NCI-H774 (cell line): Measurements from ENCODE around the gene AGER.
"Not testable (repeated sequence)": the region's sequence is repeated elsewhere in the genome, so short reads cannot be mapped to it uniquely, and the experiment has no call there.

Experiments used
- DNase-seq: peaks from one replicate; lab custom pipeline; 2025; lab: John Stamatoyannopoulos, UW

AGER gene

DNA sequence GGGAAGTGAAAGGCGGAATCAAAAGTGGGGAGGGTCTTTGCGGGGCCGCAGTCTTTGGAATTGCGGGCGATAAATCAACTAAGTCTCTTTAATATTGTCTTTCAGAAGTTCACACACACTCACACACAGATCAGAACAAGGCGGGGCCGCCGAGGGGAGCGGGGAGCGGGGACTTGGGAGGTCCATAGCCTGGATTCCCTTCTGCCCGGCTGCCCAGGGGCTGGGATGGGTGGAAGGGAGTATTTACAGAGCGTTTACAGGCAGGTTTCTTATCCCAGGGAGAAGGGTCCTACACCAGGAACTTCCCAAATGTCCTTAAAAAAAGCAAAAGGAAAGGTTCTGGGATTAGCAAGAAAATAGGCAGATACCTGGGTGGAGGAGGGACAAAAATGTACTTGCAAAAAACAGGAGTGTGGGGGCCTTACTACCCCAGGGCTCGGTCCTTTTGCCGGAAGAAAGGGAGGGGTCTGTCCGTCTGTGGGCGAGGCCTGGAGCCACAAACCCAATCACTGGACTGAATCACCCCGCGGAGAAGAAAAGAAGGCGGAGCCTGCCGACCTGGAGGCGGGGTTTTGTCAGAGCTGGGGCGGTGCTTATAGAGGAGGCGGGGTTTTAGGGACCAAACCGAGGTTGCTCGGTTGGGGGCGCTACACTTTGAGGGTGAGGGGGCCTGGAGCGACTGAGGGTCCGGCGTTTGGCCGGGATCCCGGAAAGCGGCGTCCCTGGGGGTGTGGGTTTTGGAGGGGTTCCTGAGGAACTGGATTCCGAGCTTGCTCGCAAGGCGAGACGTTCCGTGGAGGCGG, 35.6 kb downstream of the AGER start:
- no peak for DNase-seq

DNA sequence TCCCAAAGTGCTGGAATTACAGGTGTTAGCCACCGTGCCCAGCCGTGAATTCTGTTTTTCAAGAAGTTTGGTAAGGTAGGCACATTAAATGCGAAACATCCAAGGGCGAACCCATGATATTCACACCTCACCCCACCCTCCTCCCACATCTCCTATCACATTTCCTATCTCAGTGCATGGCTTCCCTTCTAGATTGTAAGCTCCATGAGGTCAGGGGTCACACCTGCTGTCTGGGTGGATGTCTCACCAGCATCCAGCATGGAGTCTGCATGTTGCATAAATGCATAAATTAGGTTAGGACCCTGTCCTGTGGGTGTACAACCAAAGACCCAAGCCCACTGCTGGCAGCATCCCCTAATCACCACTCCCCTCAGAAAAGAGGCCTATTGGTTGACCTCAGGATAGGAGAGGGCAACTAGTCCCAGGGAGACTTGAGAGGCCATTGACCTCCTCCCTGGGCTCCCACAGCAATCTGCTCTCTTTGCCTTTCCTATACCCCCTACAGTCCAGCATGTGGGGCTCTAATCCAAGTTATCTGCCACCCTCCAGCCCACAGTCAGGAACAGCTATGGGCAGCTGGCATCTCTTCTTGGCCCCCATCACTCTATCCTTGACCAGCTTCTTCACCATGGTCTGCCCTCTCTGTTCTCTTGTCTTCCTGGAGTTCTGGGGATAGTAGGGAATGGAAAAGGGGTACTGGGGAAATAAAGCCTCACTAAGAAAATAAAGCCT, 36.5 kb downstream of the AGER start:
- no peak for DNase-seq

DNA sequence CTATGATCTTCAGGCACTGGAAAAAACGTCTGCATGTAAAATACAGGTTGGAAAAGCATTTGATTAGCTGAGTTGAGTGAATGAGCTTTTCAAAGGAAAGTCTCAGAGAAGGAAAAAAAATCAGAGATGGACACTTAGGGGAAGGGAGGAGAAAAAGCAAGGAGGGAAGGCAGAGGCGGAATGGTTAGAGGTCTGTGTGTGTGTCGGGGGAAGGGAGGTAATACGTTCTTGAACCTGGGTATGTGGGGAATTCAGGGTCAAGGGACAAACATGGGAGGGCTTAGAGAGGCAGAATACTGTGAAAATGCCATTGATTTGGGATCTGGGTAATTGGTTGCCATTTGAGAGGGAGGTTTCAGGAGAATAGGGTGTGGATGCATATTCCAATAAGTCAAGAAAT, 37.4 kb downstream of the AGER start:
- DNase-seq, result no peak

DNA sequence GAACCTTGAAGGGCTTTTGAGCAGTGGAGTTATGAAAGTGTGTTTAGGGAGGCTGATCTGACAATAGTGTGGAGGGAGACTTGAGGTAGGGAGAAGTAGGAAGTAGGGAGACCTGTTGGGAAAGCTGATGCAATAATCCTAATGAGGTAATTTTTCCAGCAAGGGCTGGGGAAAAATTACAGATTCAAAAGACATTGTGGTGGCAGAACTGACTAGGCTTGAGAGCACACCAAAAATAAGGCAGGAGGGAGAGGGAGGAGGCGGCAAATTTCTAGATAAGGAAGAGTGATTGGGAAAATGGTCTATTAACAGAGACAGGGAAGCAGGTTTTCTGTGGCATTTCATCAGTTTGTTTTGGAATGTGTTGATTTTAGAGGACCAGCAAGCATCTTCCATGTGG, 37.8 kb downstream of the AGER start:
- no peak for DNase-seq

DNA sequence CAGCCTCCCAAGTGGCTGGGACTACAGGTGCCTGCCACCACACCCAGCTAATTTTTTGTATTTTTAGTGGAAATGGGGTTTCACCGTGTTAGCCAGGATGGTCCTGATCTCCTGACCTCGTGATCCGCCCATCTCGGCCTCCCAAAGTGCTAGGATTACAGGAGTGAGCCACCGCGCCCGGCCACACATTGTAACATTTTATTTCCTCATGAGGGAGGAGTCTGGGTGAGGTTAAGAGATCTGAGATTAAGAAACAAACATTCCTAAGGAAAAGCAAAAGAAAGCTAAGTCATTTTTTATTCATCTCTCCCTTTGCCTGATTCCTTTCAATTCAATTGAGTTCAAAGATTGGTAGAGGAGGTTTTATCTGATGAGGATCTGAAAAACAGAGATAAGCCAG, 39.8 kb downstream of the AGER start:
- DNase-seq, result not testable (repeated sequence)

DNA sequence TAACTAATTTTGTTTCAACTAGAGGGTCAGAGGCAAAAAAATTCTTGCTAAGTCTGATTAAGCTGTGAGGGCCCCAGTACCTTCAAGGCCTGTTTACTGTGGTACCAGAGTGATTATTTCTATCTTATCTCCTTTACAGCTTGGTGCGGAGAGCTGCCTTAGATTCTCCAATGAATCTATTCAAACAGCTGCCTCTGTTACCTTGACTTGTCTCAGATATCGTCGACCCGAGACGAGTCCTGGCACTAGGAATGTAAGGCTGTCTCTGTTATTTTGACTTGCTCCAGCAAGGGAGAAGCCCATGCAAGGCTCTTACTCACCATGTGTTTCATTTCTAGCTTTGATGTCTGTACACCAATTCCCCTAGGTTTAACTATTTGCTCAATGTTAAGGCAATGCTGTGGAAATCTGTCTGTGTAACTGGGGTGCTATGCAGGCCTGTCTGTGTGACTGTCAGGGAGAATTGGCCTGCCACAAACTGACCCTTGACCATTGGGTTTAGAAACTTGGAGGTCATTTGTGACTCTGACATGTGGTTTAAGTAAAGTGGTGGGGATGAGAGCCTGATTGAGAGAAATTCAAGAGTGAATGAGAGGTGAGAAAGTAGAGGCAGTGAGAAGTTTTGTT, 43.5 kb downstream of the AGER start:
- DNase-seq, result no peak

DNA sequence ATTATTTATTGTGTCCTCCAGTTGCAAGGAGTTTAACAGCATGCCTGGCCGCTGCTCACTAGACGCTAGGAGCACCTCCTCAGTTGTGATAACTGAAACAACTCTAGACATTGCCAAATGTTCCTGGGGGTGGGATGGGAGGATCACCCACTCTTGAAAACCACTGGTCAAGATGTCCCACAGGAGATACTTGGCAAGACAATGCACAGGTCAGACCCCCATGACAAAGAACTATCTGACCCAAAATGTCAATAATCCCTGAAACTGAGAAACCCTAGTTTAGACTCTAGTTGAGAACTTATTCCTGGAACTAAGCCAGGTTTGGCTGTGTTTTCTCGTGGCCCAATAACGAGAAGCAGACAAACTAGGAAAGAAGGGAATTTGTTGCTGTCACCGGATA, 44.5 kb downstream of the AGER start:
- no peak for DNase-seq

DNA sequence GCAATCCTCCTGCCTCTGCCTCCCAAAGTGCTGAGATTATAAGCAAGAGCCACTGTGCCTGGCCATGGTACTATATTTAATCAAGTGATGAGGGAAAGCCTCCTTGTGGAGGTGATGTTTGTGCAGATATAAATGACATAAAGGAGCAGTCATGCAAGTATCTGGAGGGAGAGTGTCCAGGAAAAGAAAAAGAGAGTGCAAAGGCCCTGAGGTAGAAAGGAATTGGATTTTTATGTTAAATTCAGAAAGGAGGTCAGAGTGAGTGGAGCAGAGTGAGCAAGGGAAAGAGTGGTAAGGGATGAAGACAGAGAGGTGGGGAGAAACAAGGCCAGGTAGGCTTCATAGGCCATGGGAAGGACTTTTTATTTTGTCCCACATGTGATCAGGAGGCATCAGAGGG, 46.6 kb downstream of the AGER start:
- no peak for DNase-seq

DNA sequence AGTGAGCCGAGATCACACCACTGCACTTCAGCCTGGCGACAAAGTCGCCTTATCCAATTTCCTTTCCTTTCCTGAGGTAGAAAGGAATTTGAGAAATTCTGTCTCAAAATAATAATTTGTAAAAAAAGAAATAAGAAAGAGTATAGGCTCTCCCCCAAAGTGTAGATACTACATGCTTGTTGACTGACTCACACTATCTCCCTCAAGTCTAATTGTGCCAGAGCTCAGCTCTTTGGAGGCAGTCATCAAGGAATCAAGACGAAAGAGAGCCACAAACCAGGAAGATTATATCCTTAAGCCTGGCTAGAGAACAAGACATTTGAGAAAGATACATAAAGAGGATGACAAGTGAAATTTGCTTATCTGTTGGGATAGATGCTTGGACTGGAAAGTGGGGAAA, 50.3 kb downstream of the AGER start:
- DNase-seq, result no peak

DNA sequence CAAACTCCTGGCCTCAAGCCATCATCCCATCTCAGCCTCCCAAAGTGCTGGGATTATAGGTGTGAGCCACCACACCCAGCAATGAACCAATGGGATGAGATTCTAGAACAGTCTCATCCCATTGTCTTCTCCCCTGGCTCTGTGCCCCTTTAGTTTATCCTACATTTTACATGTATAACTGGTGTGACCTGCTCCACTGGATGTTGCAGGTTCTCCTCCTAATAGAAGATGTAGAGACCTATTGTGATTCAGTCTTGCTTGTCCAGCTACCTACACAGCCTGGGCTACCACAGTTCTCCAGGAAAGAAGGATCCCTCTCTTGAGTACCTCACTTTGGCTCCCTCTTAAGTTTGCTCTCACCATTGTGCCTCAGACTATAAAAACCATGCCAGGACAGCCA, 51.9 kb downstream of the AGER start:
- DNase-seq, result no peak

DNA sequence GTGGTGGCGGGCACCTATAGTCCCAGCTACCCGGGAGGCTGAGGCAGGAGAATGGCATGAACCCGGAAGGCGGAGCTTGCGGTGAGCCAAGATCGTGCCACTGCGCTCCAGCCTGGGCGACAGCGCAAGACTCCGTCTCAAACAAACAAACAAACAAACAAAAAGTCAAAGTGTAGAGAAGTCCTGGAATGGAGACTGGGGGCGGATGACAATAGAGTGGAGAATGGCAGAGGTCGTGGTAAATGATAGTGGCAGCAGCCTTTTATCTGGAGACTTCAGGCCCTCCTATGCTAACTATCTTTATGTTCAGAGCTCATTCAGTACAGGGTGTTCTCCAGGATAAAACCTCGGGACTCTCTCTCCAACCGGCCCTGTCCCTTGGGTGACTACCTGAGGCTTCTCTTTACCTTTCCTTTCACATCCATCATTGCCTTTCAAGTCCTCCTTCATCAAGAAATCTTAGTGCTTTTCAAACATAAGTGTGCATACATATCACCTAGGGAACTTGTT, 52.6 kb downstream of the AGER start:
- no peak for DNase-seq
